HG03439 (cell line): Measurements from ENCODE around the gene ZBTB42.

Source experiments
- ATAC-seq: cut with Tn5 transposase; IDR thresholded peaks from one replicate; pipeline ENCODE4 v1.9.1; 2021; ENCODE audit warnings: mild to moderate bottlenecking, moderate library complexity; ENCODE audit not compliant: unreplicated experiment

Gene ZBTB42

GRCh38 chr14:104800771-104801519 lies at the start of gene ZBTB42:
ZBTB42 (plus strand) TSS chr14:104801101; CDS start chr14:104801198, 97 bp downstream.
- ATAC-seq = peak; percentile 25

- ATAC-seq = no peak
Measured at GRCh38 chr14:104751539-104752422, 49.1 kb upstream of the ZBTB42 start.

- peak; percentile 3 for ATAC-seq
Measured at GRCh38 chr14:104752423-104752734, 48.5 kb upstream of the ZBTB42 start.

GRCh38 chr14:104752735-104753527 lies 48.0 kb upstream of the ZBTB42 start, which contains the start of gene SIVA1:
SIVA1 (plus strand) TSS chr14:104753147; CDS start chr14:104753202, 55 bp downstream.
- ATAC-seq = peak; percentile 89

GRCh38 chr14:104753528-104754212 lies 47.2 kb upstream of the ZBTB42 start:
- no peak for ATAC-seq

- no peak for ATAC-seq
Measured at GRCh38 chr14:104754213-104754851, 46.6 kb upstream of the ZBTB42 start.

- no peak for ATAC-seq
Measured at GRCh38 chr14:104755621-104756020, 45.3 kb upstream of the ZBTB42 start.

- ATAC-seq = no peak
Measured at GRCh38 chr14:104756477-104757237, 44.2 kb upstream of the ZBTB42 start.

- ATAC-seq = no peak
Measured at GRCh38 chr14:104757238-104757585, 43.7 kb upstream of the ZBTB42 start.

- no peak for ATAC-seq
Measured at GRCh38 chr14:104757681-104758392, 43.1 kb upstream of the ZBTB42 start.

- no peak for ATAC-seq
Measured at GRCh38 chr14:104758981-104759969, 41.6 kb upstream of the ZBTB42 start.

GRCh38 chr14:104765517-104765916 lies 35.4 kb upstream of the ZBTB42 start:
- no peak for ATAC-seq

GRCh38 chr14:104766256-104766862 lies 34.5 kb upstream of the ZBTB42 start:
- no peak for ATAC-seq

- no peak for ATAC-seq
Measured at GRCh38 chr14:104766863-104767633, 33.9 kb upstream of the ZBTB42 start.

- ATAC-seq = no peak
Measured at GRCh38 chr14:104767634-104767918, 33.3 kb upstream of the ZBTB42 start.

GRCh38 chr14:104768437-104769323 lies 32.2 kb upstream of the ZBTB42 start:
- peak; percentile 60 for ATAC-seq
